ENCODE measurements around the gene SLC38A8. TPM values are rescaled to one million over a fixed set of nuclear protein-coding genes. Genes with fewer than 3 reads are reported as not detected.

The SLC38A8 gene
- total RNA-seq, 4 donors from 2014 or later, result not detected

GRCh38 chr16:84013787-84014569, 28.6 kb downstream of the SLC38A8 start:
- in situ Hi-C loops (cut with MboI; ENCODE audit: low pct_ligation_motif_present in 1 of 4, low pct_unique_long_range_greater_than_20kb in 1 of 4, low sequenced_read_pairs in 3 of 4), result no loop called here
- intact Hi-C loops (cut with DNase I; ENCODE audit: low total_unique reads), result no loop called here
- TF ChIP-seq EP300 (IDR thresholded peaks at IDR 0.05; ENCODE audit: low read depth), result no peak
- no peak for TF ChIP-seq POLR2AphosphoS5 (IDR thresholded peaks at IDR 0.05)
- TF ChIP-seq POLR2A (IDR thresholded peaks at IDR 0.05), result no peak
- TF ChIP-seq, protein P1, sequence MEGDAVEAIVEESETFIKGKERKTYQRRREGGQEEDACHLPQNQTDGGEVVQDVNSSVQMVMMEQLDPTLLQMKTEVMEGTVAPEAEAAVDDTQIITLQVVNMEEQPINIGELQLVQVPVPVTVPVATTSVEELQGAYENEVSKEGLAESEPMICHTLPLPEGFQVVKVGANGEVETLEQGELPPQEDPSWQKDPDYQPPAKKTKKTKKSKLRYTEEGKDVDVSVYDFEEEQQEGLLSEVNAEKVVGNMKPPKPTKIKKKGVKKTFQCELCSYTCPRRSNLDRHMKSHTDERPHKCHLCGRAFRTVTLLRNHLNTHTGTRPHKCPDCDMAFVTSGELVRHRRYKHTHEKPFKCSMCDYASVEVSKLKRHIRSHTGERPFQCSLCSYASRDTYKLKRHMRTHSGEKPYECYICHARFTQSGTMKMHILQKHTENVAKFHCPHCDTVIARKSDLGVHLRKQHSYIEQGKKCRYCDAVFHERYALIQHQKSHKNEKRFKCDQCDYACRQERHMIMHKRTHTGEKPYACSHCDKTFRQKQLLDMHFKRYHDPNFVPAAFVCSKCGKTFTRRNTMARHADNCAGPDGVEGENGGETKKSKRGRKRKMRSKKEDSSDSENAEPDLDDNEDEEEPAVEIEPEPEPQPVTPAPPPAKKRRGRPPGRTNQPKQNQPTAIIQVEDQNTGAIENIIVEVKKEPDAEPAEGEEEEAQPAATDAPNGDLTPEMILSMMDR (IDR thresholded peaks at IDR 0.05), result no peak
- peak; percentile 92 for DNase-seq
- Histone ChIP-seq H3K9me3 (no peaks in the 10 kb centered on the region), H3K27me3 (no peaks in the 10 kb centered on the region), H3K4me3 (no peak overlapping the region), H3K36me3 (no peaks in the 10 kb centered on the region), H3K4me1 (no peaks in the 10 kb centered on the region), H3K27ac (no peak overlapping the region)
- WGBS, 2 donors (ENCODE audit: low coverage in 1 of 2), result 8 to 13% methylated on average over 3 to 11 of the region's 14 CpGs

GRCh38 chr16:84009282-84009681, 33.3 kb downstream of the SLC38A8 start:
- no peak overlapping the region for H3K27ac ChIP-seq
- H3K27me3 ChIP-seq, result peaks cover 5% of the 10 kb centered on the region
- DNase-seq, result no peak
- in situ Hi-C loops (cut with MboI; ENCODE audit: low pct_ligation_motif_present in 1 of 4, low pct_unique_long_range_greater_than_20kb in 1 of 4, low sequenced_read_pairs in 3 of 4) (no loop called here), intact Hi-C loops (cut with DNase I; ENCODE audit: low total_unique reads) (no loop called here)
- WGBS, 2 donors (ENCODE audit: low coverage in 1 of 2), result 82% methylated on average over 6 of the region's 6 CpGs; no CpG with 5 or more reads in 1 of the 2 donors
- no peak overlapping the region for H3K4me3 ChIP-seq
- H3K4me1 ChIP-seq, result no peaks in the 10 kb centered on the region
- no peaks in the 10 kb centered on the region for H3K9me3 ChIP-seq
- H3K36me3 ChIP-seq, result no peaks in the 10 kb centered on the region
- TF ChIP-seq, protein P1 (IDR thresholded peaks at IDR 0.05), result no peak
- TF ChIP-seq POLR2A (IDR thresholded peaks at IDR 0.05), result no peak
- TF ChIP-seq POLR2AphosphoS5 (IDR thresholded peaks at IDR 0.05), result no peak
- no peak for TF ChIP-seq EP300 (IDR thresholded peaks at IDR 0.05; ENCODE audit: low read depth)

GRCh38 chr16:84007965-84008364, 34.6 kb downstream of the SLC38A8 start:
- Histone ChIP-seq H3K4me3 (no peak overlapping the region), H3K27me3 (peaks cover 5% of the 10 kb centered on the region), H3K4me1 (no peaks in the 10 kb centered on the region), H3K27ac (no peak overlapping the region), H3K36me3 (no peaks in the 10 kb centered on the region), H3K9me3 (no peaks in the 10 kb centered on the region)
- in situ Hi-C loops (cut with MboI; ENCODE audit: low pct_ligation_motif_present in 1 of 4, low pct_unique_long_range_greater_than_20kb in 1 of 4, low sequenced_read_pairs in 3 of 4) (no loop called here), intact Hi-C loops (cut with DNase I; ENCODE audit: low total_unique reads) (no loop called here)
- no peak for DNase-seq
- 54 to 79% methylated on average over 6 to 8 of the region's 8 CpGs for WGBS, 2 donors (ENCODE audit: low coverage in 1 of 2)
- TF ChIP-seq EP300 (IDR thresholded peaks at IDR 0.05; ENCODE audit: low read depth), result no peak
- TF ChIP-seq POLR2A (IDR thresholded peaks at IDR 0.05), result no peak
- no peak for TF ChIP-seq POLR2AphosphoS5 (IDR thresholded peaks at IDR 0.05)
- TF ChIP-seq, protein P1 (IDR thresholded peaks at IDR 0.05), result no peak

GRCh38 chr16:84007520-84007919, 35.1 kb downstream of the SLC38A8 start:
- intact Hi-C loops (cut with DNase I; ENCODE audit: low total_unique reads), result no loop called here
- TF ChIP-seq POLR2A (IDR thresholded peaks at IDR 0.05) (no peak), EP300 (IDR thresholded peaks at IDR 0.05; ENCODE audit: low read depth) (no peak), POLR2AphosphoS5 (IDR thresholded peaks at IDR 0.05) (no peak)
- TF ChIP-seq, protein P1 (IDR thresholded peaks at IDR 0.05), result no peak
- no peak overlapping the region for H3K4me3 ChIP-seq
- H3K9me3 ChIP-seq, result no peaks in the 10 kb centered on the region
- H3K27me3 ChIP-seq, result peaks cover 6% of the 10 kb centered on the region
- no peaks in the 10 kb centered on the region for H3K4me1 ChIP-seq
- DNase-seq, result no peak
- WGBS, 2 donors (ENCODE audit: low coverage in 1 of 2), result 69% methylated on average over 4 of the region's 4 CpGs; no CpG with 5 or more reads in 1 of the 2 donors
- H3K27ac ChIP-seq, result no peak overlapping the region
- in situ Hi-C loops (cut with MboI; ENCODE audit: low pct_ligation_motif_present in 1 of 4, low pct_unique_long_range_greater_than_20kb in 1 of 4, low sequenced_read_pairs in 3 of 4), result no loop called here
- H3K36me3 ChIP-seq, result no peaks in the 10 kb centered on the region
